HG02973 (cell line): Measurements from ENCODE around the gene MMP19.

Experiments used
- ATAC-seq: cut with Tn5 transposase; IDR thresholded peaks from one replicate; pipeline ENCODE4 v1.9.1; 2021; ENCODE audit warnings: moderate library complexity; ENCODE audit not compliant: unreplicated experiment

MMP19 gene

DNA sequence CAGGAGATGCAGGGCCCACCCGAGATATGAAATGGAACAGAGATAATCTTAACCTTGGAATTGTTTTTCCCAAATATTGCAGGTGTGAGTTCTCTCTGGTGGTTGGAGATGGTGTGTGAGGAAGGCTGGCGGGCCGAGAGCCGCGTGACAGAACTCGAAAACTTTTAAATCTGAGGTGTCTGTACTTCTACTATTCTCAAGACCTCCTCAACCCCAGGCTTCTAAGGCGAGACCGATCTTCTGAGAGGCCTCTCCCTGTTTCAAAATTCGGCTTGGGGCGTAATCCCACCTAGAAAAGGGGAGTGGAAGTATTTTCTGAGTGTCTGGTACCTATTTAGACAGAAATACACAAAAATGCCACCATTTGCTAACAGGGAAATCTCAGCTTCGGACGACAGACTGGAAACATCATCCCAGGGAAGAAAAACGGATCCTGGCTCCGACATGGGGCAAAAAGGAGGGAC, 25.8 kb downstream of the MMP19 start:
- ATAC-seq, result no peak

DNA sequence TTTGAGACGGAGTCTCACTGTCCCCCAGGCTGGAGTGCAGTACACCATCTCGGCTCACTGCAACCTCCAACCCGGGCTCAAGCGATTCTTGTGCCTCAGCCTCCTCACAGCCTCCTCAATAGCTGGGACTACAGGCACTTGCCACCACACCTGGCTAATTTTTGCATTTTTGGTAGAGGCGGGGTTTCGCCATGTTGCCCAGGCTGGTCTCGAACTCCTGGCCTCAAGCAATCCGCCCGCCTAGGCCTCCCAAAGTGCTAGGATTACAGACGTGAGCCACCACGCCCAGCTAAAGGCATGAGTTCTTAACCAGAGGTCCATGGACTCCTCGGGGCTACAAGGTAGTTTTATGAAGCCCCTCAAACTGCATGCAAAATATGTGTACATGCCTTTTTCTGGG, 27.3 kb downstream of the MMP19 start:
- no peak for ATAC-seq

DNA sequence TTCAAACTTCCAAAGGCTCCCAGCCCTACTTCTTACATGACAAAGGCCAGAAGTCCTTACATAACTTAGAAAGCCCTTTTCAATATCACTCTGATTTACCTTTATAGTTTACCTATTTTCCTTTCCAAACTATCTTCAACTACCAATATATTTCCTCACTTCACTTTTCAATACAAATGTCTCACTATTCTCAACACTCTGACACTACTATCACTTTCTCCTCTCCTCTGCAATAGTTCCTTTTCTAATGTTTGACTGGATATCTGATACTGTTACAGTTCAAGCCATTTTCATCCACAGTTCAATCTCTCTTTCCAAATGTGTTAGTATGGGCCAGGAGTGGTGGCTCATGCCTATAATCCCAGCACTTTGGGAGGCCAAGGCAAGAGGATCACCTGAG, 28.5 kb downstream of the MMP19 start:
- ATAC-seq, result no peak

DNA sequence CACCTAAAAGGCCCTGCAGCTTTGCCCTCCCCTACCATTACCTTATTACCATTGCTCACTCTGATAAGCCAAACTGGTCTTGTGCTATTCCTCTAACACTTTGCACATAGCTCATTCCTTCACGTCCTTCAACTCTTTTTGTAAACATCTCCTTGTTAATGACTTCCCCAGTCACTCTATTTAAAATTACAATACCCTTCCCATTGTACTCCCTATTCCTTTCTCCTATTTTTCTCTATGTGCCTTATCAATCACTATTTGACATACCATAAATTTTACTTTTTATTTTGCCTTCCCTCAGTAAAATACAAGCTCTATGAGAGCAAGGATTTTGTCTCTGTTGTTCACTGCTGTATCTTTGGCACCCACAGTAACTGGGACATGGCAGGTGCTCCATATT, 30.6 kb downstream of the MMP19 start:
- ATAC-seq, result no peak

DNA sequence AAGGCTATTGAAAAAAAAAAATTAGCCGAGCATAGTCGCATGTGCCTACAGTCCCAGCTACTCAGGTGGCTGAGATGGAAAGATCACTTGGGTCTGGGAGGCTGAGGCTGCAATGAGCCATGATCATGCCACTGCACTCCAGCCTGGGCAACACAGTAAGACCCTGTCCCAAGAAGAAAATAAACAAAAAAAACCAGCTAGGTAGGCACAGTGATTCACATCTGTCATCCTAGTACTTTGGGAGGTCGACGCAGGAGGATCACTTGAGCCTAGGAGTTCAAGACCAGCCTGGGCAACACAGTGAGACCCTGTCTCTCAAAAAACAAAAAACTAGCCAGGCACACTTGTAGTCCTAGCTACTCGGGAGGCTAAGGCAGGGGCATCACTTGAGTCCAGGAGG, 33.5 kb downstream of the MMP19 start:
- ATAC-seq, result no peak

DNA sequence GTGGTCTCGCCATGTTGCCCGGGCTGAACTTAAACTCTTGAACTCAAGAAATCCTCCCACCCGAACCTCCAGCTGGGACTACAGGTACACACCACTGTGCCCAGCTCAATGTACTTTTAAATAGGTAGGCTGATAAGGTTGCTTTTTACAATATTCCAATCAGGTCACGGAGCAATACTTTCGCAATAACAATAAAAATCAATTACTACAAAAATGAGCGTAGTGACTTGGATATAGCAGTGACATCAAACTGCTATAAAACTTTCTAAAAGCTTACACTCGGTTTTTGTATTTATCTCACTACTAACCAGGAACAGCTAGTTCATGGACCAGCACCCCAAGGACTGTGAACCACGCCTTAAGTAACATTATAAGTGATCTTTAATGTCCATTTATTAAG, 35.8 kb downstream of the MMP19 start:
- ATAC-seq, result no peak

DNA sequence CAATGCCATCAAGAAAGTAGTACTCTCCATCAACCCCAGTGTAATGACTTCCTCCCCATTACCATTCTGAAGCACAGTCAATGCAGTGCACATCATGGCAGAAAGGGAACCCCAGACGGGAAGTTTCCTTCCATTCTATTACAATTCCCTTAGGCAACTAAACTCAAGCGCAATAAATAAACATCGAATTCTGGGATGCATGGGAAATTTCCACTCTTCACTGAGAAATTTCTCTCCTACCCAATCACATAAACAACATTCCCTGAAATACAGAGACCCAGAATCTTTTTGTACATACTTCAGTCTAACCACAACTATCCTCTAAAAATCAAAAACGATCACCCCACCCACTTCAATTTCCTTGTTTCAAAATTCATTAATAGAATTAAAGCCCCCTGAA, 45.2 kb downstream of the MMP19 start:
- no peak for ATAC-seq

DNA sequence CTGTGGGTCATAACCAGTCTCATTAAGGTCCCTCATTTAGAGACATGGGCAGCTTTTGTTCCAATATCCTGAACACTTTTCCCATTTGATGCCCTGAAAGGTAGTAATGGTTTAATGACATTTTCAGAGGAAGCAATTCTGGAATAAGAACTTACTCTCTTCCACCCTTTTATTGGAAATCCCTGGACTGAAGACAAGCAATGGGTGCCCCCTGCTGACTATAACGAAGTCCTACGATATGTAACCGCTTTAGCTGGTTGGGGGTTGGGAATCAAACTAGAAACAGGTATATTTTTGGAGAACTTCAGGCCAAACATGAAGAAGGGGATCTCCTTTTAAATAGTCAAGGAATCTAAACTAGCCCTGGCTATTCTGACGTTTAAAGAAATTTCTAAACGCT, 45.7 kb downstream of the MMP19 start:
- ATAC-seq, result no peak

DNA sequence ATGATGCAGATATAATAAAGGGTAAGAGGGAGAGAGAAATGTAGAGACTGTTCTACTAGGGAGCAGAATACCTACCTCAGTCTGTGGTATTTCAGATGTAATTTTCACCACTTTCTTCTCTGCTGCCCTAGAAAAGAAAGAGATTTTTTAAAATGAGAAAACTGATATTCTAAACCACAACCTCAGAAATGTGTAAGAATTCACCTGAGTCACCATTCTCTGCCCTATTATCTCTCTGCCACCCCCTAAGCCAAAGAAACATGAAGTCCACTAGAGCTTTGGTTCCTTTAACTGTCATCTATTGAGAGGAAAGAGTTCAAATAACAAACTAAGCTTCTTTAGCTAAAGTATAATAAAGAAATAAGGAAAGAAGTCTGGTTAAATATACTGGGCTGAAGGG, 46.8 kb downstream of the MMP19 start:
- no peak for ATAC-seq

DNA sequence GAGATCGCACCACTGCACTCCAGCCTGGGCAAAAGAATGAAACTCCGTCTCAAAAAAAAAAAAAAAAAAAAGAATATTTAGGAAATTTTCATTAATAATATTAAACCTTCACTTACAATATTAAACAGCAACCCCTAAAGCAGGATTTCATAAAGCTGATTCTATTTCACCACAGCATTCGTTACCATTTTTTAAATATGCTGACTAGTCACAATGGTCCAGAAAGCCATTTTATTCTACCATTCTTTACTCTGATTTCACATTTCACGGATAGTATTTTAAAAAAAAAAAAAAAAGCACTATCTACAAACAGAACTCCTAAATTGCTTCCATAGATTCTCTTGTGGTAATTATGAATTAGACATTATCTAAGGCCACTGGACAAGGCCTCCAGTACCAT, 52.8 kb downstream of the MMP19 start:
- ATAC-seq, result no peak

DNA sequence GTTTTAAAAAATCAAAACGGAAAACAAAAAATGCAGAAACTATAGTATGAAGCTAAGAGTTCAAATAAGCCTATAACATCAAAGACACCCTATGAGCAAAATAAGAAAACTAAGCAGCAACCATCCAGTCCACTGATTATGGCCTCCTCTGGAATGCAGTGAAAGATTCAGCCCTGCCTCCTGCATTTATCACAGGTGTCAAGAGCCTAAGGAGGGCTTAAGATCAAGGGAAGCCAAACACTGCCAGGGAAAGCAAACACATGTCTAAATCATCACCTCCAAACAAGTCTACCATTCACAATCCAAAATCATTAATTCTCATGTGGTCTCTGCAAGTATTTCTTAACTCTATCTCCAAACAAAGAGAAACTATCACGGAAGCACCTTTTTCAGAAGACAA, 53.6 kb downstream of the MMP19 start:
- no peak for ATAC-seq

DNA sequence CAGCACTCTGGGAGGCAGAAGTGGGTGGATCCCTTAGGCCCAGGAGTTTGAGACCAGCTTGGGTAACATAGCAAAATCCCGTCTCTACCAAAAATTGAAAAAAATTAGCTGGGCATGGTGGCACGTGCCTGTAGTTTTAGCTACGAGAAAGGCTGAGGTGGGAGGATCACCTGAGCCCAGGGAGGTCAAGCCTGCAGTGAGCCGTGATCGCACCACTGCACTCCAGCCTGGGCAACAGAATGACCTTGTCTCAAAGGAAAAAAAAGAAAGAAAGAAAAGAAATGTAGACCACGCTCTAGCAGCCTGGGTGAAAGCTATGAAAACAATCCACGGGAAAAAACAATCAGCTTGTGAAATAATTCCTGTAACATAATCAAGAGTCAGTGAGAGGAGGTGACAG, 54.2 kb downstream of the MMP19 start:
- no peak for ATAC-seq
